Immature natural killer cell (primary cell): ENCODE results near the gene KCNRG. TPM values are rescaled to one million over a fixed set of nuclear protein-coding genes. Genes with fewer than 3 reads are reported as not detected.

Experiments
- DNase-seq, 3 donors: peaks; one replicate each; pipeline ENCODE4 v3.0.0; 2022; ENCODE audit warnings: mixed read lengths in 1 of 3
- H3K27ac Mint-ChIP-seq, 6 donors: one replicate each; pipeline ENCODE4 v1.8.0; 2020; ENCODE audit warnings: mixed read lengths in 6 of 6, mild to moderate bottlenecking in 5 of 6, inconsistent platforms in 4 of 6, moderate library complexity in 3 of 6
- H3K27me3 Mint-ChIP-seq, 3 donors: one replicate each; pipeline ENCODE4 v1.8.0; 2020 to 2021; ENCODE audit warnings: low read depth in 3 of 3, mild to moderate bottlenecking in 3 of 3, mixed read lengths in 3 of 3, moderate library complexity in 3 of 3, inconsistent platforms in 1 of 3
- H3K36me3 Mint-ChIP-seq, 3 donors: one replicate each; pipeline ENCODE4 v1.8.0; 2020; ENCODE audit warnings: mixed read lengths in 3 of 3, inconsistent platforms in 2 of 3, mild to moderate bottlenecking in 2 of 3
- H3K4me1 Mint-ChIP-seq, 2 donors: one replicate each; pipeline ENCODE4 v1.8.0; 2020; ENCODE audit warnings: inconsistent platforms in 2 of 2, mild to moderate bottlenecking in 2 of 2, mixed read lengths in 2 of 2, moderate library complexity in 1 of 2
- H3K4me3 Mint-ChIP-seq, 5 donors: one replicate each; pipeline ENCODE4 v1.8.0; 2020; ENCODE audit warnings: mild to moderate bottlenecking in 5 of 5, mixed read lengths in 5 of 5, inconsistent platforms in 3 of 5, moderate library complexity in 3 of 5
- H3K9me3 Mint-ChIP-seq, 6 donors: one replicate each; pipeline ENCODE4 v1.8.0; 2020; ENCODE audit warnings: mild to moderate bottlenecking in 6 of 6, mixed read lengths in 6 of 6, inconsistent platforms in 4 of 6, moderate library complexity in 3 of 6
- polyA plus RNA-seq, 3 donors: library from polyadenylated mRNA; unstranded; fragments of 300-500 nt; fragmentation: Illumina TruSeq; gene quantifications; one replicate each; pipeline ENCODE4 v1.2.3, GENCODE V29; 2021

KCNRG gene
- polyA plus RNA-seq, 3 donors from 2014 or later = 0.27 to 0.36 TPM; not detected in 1

DNA sequence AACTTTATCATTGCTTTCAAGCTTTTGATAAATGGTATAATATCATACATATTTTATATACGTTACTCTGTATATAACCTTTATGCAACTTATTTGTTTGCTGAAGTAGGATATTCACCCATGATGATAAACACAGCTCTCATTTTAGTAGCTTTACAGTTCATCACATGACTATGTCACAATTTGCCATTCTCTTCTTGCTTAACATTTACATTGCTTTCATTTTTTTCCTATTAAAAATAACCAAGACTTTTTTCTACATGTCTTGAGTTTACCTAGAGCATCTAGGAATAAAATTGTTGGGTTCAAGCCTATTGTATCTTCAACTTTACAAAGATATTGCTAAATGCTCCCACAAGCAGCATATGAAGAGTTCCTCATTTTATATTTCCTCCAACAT is 54.0 kb downstream of the KCNRG start:
- Mint-ChIP-seq H3K27me3 (no peaks in the 10 kb centered on the region), H3K27ac (peak overlapping the region in 1 of 6 donors; percentile 86), H3K4me3 (no peak overlapping the region), H3K36me3 (peaks cover 0 to 6% (median 0%) of the 10 kb centered on the region in 3 donors), H3K9me3 (no peaks in the 10 kb centered on the region), H3K4me1 (peaks cover 35 to 78% of the 10 kb centered on the region in 2 donors)
- no peak for DNase-seq

DNA sequence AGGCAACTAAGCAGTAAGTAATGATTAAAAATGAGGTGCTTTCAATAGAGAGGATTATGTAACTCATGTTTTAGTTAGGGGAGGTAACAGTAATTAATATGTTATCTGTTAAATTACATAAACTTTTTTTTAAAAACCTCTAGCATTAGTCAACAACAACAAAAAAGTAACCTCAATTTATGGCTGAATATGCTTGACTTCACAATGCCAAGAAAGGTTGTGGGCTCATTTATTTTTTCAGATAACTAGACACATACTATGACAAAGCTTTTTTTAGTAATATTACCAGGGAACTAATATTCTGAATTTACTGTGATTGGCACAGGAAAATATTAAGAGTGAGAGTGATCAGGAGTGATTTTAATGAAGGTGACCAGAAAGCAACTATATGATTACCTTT is 54.9 kb downstream of the KCNRG start:
- peak overlapping the region in 5 of 6 donors; percentile 41 to 86 (median 64) for H3K27ac Mint-ChIP-seq
- H3K4me3 Mint-ChIP-seq = peak overlapping the region in 1 of 5 donors; percentile 18
- no peak for DNase-seq

More for the DNA sequence above, 54.9 kb downstream of the KCNRG start:
- Mint-ChIP-seq H3K36me3 (peaks cover 0 to 6% (median 0%) of the 10 kb centered on the region in 3 donors), H3K4me1 (peaks cover 37 to 86% of the 10 kb centered on the region in 2 donors), H3K27me3 (no peaks in the 10 kb centered on the region), H3K9me3 (no peaks in the 10 kb centered on the region)

Other genes starting within 250 kb of the KCNRG start
- 10 to 100 TPM; 21.3 to 27.7 (median 21.7) TPM for gene KPNA3, start 222.8 kb upstream of the KCNRG start, polyA plus RNA-seq
- 1 to 10 TPM; 3.2 to 4.3 (median 4.3) TPM for gene SPRYD7, start 79.1 kb upstream of the KCNRG start, polyA plus RNA-seq
- gene TRIM13, start 18.4 kb upstream of the KCNRG start, polyA plus RNA-seq = 10 to 100 TPM in 2 of 3 donors, 1 to 10 TPM in 1; 6.4 to 14.3 (median 14.0) TPM